Cortex of kidney (tissue), 1 donor: ENCODE measurements around the gene KRTAP5-11.
"Not testable (repeated sequence)": the region's sequence is repeated elsewhere in the genome, so short reads cannot be mapped to it uniquely, and the experiment has no call there.

Experiments
- DNase-seq: peaks from one replicate; lab custom pipeline; 2025; lab: John Stamatoyannopoulos, UW

The KRTAP5-11 gene, protein sequence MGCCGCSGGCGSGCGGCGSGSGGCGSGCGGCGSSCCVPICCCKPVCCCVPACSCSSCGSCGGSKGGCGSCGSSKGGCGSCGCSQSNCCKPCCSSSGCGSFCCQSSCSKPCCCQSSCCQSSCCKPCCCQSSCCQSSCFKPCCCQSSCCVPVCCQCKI

DNA sequence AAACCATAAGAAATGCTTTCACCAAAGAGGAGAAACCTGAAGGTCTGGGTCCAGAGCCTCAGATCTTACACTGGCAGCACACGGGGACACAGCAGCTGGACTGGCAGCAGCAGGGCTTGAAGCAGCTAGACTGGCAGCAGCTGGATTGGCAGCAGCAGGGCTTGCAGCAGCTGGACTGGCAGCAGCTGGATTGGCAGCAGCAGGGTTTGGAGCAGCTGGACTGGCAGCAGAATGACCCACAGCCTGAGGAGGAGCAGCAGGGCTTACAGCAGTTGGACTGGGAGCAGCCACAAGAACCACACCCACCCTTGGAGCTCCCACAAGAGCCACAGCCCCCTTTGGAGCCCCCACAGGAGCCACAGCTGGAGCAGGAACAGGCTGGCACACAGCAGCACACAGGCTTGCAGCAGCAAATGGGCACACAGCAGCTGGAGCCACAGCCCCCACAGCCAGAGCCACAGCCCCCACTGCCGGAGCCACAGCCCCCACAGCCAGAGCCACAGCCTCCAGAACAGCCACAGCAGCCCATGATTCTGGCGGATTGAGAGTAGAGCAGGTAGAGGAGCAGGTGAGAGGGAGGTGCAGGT is at the start of gene KRTAP5-11:
Gene KRTAP5-11, minus strand, starts transcription at position 567 of the 587 bp plus-strand sequence. Its CDS starts 38 bp downstream, at position 529.
- no peak for DNase-seq

DNA sequence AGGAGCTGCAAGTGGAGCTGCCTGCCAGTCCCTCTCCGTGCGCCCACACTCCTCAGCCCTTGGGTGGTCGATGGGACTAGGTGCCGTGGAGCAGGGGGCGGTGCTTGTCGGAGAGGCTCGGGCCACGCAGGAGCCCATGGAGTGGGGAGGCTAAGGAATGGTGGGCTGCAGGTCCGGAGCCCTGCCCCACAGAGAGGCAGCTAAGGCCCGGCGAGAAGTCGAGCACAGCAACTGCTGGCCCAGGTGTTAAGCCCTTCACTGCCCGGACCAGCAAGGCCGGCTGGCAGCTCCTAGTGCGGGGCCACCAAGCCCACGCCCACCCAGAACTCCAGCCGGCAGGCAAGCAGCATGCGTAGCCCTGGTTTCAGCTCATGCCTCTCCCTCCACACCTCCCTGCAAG is 48.9 kb upstream of the KRTAP5-11 start:
- not testable (repeated sequence) for DNase-seq

DNA sequence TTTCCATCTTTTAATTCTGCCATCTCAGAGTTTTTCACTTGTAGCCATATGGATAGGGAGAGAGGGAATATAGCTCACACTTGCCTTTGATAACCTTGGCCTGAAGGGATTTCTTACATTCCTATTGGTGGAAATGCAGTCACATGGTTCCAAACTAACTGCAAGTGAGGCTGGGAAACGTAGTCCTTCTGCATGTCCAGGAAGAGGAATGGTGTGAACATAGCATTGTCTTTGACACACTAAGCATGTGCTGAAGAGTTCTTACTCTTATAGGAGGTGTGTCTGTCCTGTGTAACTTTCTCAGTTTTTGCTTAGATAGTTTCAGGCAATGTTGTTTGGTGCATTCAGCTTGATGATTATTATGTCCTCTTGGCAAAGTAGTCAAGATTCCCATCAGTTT is 47.4 kb upstream of the KRTAP5-11 start:
- not testable (repeated sequence) for DNase-seq

DNA sequence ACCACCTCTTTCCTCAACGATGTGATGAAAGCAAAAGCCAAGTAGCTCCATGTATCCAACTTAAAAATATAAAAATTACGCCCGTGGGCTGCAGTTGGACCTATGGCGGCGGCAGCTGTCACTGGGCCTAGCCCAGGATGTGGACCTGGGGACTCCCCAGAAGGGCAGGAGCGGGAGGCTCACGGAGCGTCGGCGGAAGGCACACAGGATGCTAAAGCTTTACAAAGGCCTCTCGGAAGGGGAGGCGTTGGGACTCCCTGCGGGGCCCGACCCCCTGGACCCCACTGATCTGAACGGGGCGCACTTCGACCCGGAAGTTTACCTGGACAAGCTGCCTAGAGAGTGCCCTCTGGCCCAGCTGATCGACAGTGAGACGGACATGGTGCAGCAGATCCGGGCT is 46.3 kb upstream of the KRTAP5-11 start:
- DNase-seq: not testable (repeated sequence)

DNA sequence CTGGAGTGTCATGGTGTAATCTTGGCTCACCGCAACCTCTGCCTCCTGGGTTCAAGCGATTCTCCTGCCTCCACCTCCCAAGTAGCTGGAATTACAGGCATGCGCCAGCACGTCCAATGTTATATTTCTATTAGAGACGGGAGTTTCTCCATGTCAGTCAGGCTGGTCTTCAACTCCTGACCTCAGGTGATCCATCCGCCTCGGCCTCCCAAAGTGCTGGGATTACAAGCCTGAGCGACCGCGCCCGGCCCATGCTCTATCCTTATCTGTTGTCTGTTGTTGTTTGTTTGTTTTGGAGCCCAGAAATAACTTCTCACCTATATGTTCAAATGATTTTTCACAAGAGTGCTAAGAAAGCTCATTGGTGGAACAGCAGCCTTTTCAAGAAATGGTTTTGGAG is 40.6 kb upstream of the KRTAP5-11 start:
- not testable (repeated sequence) for DNase-seq

DNA sequence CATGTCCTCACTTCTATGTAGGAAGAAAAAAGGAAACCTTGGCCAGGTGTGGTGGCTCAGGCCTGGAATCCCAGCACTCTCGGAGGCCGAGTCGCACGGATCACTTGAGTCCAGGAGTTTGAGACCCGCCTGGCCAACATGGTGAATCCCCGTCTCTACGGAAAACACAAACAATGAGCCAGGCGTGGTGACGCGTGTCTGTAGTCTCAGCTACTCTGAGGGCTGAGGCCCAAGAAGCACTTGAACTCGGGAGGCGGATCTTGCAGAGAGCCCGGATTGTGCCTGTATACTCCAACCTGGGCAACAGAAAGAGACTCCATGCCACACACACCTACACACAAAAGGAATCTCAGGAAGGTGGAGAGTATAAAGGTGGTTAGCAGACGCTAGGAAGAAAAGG is 39.9 kb upstream of the KRTAP5-11 start:
- DNase-seq: not testable (repeated sequence)

DNA sequence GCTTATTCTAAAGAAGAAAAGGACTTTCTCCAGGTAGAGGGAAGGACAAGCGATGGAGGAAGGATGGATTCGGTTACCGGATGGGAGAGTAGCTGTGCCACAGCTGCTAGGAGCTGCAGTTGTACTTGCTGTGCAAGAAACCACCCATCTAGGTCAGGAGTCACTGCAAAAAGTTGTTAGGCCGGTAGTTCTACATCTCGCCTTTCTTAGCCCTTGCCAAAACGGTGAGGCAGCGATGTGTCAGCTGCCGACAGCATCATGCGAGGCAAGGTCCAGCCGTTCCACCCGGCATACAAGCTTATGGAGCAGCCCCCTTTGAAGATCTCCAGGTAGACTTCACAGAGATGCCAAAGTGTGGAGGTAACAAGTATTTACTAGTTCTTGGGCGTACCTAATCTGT is 32.3 kb upstream of the KRTAP5-11 start:
- DNase-seq: not testable (repeated sequence)

DNA sequence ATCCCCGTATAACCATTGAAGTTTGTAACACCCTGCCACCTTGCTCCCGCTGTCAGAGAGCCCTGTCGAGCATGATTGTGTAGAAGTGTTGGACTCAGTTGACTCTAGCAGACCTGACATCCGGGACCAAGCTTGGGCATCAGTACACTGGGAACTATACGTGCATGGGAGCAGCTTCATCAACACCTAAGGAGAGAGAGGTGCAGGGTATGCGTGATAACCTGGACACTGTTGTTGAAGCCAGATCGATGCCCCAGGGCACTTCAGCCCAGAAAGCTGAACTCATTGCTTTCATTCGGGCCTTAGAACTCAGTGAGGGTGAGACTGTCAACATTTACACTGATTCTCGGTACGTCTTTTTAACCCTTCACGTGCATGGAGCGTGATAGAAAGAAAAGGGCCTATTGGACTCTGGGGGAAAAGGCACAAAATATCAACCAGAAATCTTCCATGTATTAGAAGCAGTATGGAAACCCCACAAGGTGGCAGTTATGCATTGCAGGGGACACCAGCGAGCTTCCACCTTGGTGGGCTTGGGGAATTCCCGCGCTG is 31.8 kb upstream of the KRTAP5-11 start:
- not testable (repeated sequence) for DNase-seq

DNA sequence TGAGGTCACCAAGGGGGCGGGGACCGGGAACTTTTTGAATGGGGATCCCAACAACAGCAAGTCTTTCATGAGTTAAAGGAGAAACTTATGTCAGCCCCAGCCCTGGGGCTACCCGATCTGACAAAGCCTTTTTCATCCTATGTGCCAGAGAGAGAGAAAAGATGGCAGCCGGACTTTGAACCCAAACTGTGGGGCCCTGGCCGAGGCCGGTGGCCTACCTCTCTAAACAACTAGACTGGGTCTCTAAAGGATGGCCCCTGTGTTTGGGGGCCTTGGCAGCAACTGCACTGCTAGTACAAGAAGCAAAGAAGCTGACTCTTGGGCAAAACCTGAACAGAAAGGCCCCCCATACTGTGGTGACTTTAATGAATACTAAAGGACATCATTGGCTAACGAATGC is 31.3 kb upstream of the KRTAP5-11 start:
- DNase-seq: not testable (repeated sequence)

DNA sequence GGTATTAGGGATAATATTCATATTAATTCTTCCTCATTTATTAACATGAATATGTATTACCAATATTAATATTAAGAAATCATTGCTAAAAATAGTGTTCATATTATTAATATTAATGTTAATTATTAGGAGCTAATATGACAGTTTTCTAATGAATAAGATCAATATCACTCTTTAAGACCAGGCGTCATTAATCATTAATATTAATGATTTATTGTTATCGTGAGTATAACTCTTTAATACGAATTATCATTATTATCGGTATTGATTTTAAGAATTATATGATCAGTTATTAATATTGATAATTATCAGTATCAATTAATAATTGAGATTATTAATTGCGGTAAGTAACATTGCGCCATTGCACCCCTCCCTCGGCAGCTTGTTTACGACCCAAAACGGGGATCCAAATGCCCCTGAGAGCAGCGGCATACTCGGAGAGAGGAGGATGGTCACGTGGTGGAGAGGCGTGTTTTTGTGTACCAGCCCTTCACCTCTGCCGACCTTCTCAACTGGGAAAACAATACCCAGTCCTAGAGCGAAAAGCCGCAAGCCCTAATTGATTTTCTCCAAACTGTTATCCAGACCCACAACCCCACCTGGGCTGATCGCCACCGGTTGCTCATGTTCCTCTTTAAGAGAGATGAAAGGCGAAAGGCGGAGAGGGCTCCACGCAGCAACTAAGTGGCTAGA is 28.7 kb upstream of the KRTAP5-11 start:
- DNase-seq: not testable (repeated sequence)

DNA sequence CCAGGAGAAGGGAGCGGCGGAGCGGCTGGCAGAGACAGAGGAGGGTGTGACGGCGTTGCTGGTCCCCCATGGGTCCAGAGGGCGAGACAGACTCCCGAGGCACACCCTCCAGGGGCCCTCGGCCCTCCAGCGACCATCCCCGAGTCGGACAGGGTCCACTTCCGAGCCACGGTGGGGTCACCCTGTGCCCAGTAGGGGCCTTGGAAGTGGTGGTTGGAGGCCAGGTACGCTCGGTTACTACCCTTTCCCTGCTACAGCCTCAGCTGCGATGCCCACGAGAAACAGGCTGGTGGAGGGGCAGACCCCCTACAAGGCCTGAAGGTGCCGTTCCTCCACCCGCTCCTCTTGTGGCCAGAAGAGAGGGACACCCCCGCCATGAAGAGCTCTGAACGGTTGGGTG is 25.6 kb upstream of the KRTAP5-11 start:
- not testable (repeated sequence) for DNase-seq

DNA sequence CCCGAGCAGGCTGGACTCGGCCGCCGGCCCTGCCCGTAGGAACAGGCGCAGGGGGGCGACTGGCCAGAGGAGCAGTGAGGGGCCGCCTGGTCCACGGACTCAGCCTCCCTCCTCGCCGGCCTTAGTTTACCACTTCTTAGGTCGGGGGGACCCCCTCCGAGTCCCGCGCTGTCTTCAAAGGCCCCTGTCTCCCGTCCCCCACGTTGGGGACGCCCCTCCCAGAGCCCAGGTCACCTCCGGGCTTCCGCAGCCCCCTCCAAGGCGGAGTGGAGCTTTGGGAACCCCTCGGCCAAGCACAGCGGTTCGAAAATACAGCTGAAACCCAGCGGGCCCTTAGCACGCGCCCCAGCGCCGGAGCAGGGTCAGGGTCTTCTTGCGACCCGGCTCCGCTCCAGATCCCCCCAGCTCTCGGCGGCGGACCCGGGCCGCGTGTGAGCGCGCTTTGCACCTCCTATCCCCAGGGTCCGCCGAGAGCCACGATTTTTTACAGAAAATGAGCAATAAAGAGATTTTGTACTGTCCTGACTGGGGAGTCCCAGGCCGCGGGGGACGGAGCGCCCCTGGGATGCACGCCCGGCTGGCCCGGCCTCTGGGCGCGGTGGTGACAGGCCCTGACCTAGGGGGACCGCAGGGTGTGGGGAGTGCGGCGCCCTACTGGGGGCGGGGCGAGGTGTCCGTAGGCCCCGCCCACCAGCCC is 25.0 kb upstream of the KRTAP5-11 start:
- DNase-seq: not testable (repeated sequence)

DNA sequence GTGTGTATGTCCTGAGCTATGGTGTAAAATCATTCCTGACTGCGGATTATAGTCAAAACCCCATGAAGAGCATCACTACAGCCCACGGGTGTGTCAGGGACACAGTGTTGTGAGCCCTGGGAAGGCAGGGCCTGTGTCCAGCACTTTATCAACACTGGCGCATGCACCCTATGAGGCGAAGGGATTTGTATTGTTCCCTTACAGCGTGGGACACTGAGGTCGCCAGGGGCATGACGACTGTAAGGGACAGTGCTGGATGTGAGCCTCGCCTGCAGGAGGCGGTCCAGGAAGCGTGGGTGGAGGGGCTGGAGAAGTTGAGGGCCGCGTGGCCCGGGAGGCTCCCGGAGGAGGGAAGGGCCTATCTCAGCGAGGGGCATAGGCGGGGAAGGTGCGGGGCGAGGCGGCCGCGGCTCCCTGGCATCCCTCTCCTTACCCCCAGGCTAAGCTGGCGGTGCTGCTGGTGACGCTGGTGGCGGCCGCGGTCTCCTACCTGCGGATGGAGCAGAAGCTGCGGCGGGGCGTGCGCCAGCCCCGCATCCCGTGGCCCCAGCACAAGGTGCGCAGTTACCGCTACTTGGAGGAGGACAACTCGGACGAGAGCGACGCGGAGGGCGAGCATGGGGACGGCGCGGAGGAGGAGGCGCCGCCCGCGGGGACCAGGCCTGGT is 24.3 kb upstream of the KRTAP5-11 start:
- not testable (repeated sequence) for DNase-seq

DNA sequence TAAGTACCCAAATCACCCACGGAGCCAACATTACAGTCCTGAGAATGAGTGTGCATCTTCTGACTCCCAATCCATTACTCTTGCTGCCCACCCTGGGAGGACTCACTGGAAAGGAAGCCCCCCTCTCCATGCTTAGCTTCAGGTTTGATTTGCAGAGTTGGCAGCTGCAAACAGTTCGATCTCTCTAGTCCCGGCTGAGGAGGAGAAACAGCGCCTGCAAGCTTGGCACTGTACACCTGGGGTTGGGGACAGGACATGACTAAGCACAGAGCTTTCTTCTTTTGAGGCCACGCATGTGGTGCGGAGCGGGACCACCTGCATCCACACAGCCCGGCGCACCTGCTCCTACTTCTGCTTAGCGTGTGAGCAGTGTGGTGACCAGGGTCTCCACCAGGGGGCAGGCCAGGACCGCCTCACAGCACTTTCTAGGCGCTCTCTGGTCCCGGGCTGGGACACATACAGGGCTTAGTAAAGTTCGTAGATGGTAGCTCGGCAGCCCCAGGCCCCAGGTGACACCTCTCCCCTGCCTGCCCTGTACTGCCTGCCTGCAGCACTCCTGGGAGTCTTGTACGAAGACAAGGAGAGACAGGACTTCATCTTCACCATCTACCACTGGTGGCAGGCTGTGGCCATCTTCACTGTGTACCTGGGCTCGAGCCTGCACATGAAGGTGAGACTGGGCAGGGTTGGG is 22.3 kb upstream of the KRTAP5-11 start:
- DNase-seq: not testable (repeated sequence)

DNA sequence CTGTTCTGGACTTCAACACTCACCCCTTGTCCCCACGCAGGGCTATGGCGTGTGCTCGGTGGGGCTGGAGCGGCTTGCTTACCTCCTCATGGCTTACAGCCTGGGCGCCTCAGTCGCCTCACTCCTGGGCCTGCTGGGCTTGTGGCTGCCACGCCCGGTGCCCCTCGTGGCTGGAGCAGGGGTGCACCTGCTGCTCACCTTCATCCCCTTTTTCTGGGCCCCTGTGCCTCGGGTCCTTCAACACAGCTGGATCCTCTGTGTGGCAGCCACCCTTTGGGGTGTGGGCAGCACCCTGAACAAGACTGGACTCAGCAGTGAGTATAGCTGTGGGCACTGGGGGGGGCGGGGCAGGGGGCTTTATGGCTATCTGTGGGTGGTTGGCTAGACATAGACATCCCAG is 20.5 kb upstream of the KRTAP5-11 start:
- not testable (repeated sequence) for DNase-seq

DNA sequence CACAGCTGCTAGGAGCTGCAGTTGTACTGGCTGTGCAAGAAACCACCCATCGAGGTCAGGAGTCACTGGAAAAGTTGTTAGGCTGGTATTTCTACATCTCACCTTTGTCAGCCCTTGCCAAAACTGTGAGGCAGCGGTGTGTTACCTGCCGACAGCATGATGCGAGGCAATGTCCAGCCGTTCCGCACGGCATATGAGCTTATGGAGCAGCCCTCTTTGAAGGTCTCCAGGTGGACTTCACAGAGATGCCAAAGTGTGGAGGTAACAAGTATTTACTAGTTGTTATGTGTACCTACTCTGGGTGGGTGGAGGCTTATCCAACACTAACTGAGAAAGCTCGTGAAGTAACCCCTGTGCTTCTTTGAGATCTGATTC is 6.9 kb upstream of the KRTAP5-11 start:
- DNase-seq: not testable (repeated sequence)

DNA sequence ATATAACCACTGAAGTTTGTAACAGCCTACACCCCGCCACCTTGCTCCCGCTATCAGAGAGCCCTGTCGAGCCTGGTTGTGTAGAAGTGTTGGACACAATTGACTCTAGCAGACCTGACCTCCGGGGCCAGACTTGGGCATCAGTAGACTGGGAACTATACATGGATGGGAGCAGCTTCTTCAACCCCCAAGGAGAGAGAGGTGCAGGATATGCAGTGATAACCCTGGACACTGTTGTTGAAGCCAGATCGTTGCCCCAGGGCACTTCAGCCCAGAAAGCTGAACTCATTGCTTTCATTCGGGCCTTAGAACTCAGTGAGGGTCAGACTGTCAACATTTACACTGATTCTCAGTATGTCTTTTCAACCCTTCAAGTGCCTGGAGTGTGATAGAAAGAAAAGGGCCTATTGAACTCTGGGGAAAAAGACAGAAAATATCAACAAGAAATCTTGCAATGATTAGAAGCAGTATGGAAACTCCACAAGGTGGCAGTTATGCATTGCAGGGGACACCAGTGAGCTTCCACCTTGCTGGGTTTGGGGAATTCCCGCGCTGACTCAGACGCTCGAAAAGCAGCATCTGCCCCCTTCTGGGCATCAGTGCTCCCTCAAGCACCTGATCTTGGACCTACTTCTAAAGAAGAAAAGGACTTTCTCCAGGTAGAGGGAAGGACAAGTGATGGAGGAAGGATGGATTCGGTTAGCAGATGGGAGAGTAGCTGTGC is 6.3 kb upstream of the KRTAP5-11 start:
- not testable (repeated sequence) for DNase-seq

DNA sequence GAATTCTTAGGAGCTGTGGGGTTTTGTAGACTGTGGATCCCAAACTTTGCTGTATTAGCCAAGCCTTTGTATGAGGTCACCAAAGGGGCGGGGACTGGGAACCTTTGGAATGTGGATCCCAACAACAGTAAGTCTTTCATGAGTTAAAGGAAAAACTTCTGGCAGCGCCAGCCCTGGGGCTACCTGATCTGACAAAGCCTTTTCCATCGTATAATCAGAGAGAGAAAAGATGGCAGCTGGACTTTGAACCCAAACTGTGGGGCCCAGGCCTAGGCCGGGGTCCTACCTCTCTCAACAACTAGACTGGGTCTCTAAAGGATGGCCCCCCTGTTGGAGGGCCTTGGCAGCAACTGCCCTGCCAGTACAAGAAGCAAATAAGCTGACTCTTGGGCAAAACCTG is 5.6 kb upstream of the KRTAP5-11 start:
- DNase-seq: not testable (repeated sequence)

DNA sequence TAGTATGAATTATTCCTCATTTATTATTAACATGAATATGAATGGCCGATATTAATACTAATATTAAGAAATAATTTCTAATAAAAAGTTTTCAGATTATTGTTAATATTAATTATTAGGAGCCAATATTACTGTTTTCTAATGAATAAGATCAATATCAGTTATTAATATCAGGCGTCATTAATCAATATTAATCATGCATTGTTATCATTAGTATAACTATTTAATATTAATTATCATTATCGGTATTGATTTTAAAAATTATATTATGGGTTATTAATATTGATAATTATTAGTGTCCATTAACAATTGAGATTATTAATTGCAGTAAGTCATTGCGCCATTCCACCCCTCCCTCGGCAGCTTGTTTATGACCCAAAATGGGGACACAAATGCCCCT is 3.0 kb upstream of the KRTAP5-11 start:
- DNase-seq: not testable (repeated sequence)

DNA sequence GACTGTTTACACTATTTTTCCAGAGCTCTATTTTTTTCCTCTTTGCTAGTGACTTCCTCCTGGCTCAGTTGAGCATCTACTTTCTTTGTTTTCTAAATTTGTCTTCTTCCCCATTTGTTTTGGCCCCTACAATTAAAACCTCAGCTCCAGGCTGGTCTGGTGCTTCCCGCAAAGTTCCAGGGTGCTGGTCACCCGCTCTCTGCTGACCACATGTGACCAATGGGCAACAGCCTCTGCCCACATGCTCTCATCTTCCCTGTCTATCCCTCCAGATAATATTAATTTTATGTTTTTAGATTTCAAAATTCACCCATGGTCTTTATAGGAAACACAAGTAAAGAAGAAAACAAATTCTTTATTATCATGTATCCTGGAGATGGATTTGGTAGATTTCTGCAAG is 294 bp upstream of the KRTAP5-11 start:
- not testable (repeated sequence) for DNase-seq

DNA sequence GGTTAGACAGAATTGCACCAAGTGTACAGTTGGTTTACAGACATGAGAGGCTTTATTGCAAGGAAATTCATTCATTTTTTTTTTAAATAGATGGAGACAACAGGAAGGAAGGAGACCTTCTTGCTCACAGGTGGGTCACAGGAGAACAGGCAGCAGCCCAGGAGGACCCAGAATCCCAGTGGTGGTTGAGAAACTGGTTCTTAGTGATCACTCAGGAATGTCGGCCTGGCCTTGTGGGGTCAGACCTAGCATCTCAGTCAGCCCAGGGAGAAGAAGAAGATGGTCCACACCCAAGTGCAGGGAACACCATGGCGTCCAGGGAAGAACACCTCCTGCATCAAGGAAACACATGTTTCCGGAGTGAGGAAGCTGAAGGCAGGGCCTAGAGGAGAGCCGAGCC is 849 bp downstream of the KRTAP5-11 start:
- DNase-seq: no peak
